Mucosa of stomach (tissue), 1 donor: ENCODE results near the gene FBN1.

Source experiments
- H3K27me3 ChIP-seq: one replicate; pipeline ENCODE4 v1.7.0; 2013; ENCODE audit warnings: mild to moderate bottlenecking, low read length; ENCODE audit not compliant: control insufficient read depth, insufficient read depth
- H3K36me3 ChIP-seq: one replicate; pipeline ENCODE4 v1.7.0; 2013; ENCODE audit warnings: low read length; ENCODE audit not compliant: control insufficient read depth, insufficient read depth
- H3K4me1 ChIP-seq: one replicate; pipeline ENCODE4 v1.7.0; 2013; ENCODE audit warnings: mild to moderate bottlenecking, low read length; ENCODE audit not compliant: control insufficient read depth, insufficient read depth
- H3K4me3 ChIP-seq: one replicate; pipeline ENCODE4 v1.7.0; 2013; ENCODE audit warnings: low read length
- H3K9ac ChIP-seq: one replicate; pipeline ENCODE4 v1.7.0; 2013; ENCODE audit warnings: mild to moderate bottlenecking, low read length, moderate library complexity
- H3K9me3 ChIP-seq: one replicate; pipeline ENCODE4 v1.7.0; 2013; ENCODE audit warnings: mild to moderate bottlenecking, low read length, moderate library complexity; ENCODE audit not compliant: control insufficient read depth
- donor health status: Pancreatic carcinoma.

Gene FBN1

GRCh38 chr15:48467801-48468200 is 177.7 kb downstream of the FBN1 start:
- H3K9ac ChIP-seq: no peak overlapping the region
- no peak overlapping the region for H3K4me3 ChIP-seq
- no peaks in the 10 kb centered on the region for H3K36me3 ChIP-seq
- no peaks in the 10 kb centered on the region for H3K27me3 ChIP-seq
- no peaks in the 10 kb centered on the region for H3K4me1 ChIP-seq
- H3K9me3 ChIP-seq: no peaks in the 10 kb centered on the region

GRCh38 chr15:48466820-48467219 is 178.7 kb downstream of the FBN1 start:
- Histone ChIP-seq H3K36me3 (no peaks in the 10 kb centered on the region), H3K27me3 (no peaks in the 10 kb centered on the region), H3K4me3 (no peak overlapping the region), H3K9me3 (no peaks in the 10 kb centered on the region), H3K4me1 (no peaks in the 10 kb centered on the region), H3K9ac (no peak overlapping the region)

- no peaks in the 10 kb centered on the region for H3K4me1 ChIP-seq
- no peak overlapping the region for H3K4me3 ChIP-seq
- no peaks in the 10 kb centered on the region for H3K27me3 ChIP-seq
- H3K9me3 ChIP-seq: no peaks in the 10 kb centered on the region
- H3K36me3 ChIP-seq: no peaks in the 10 kb centered on the region
- no peak overlapping the region for H3K9ac ChIP-seq
Measured at GRCh38 chr15:48466079-48466478, 179.4 kb downstream of the FBN1 start.

GRCh38 chr15:48465410-48465809 is 180.1 kb downstream of the FBN1 start:
- Histone ChIP-seq H3K4me3 (no peak overlapping the region), H3K9me3 (no peaks in the 10 kb centered on the region), H3K36me3 (no peaks in the 10 kb centered on the region), H3K4me1 (no peaks in the 10 kb centered on the region), H3K27me3 (no peaks in the 10 kb centered on the region), H3K9ac (no peak overlapping the region)

- H3K9ac ChIP-seq: no peak overlapping the region
- no peaks in the 10 kb centered on the region for H3K4me1 ChIP-seq
- H3K36me3 ChIP-seq: no peaks in the 10 kb centered on the region
- no peak overlapping the region for H3K4me3 ChIP-seq
- H3K27me3 ChIP-seq: no peaks in the 10 kb centered on the region
- H3K9me3 ChIP-seq: no peaks in the 10 kb centered on the region
Measured at GRCh38 chr15:48463366-48463880, 182.1 kb downstream of the FBN1 start.

- H3K4me3 ChIP-seq: no peak overlapping the region
- no peaks in the 10 kb centered on the region for H3K4me1 ChIP-seq
- no peak overlapping the region for H3K9ac ChIP-seq
- no peaks in the 10 kb centered on the region for H3K9me3 ChIP-seq
- no peaks in the 10 kb centered on the region for H3K36me3 ChIP-seq
- no peaks in the 10 kb centered on the region for H3K27me3 ChIP-seq
Measured at GRCh38 chr15:48462688-48463087, 182.8 kb downstream of the FBN1 start.

GRCh38 chr15:48459571-48460442 is 185.7 kb downstream of the FBN1 start:
- Histone ChIP-seq H3K4me1 (no peaks in the 10 kb centered on the region), H3K36me3 (no peaks in the 10 kb centered on the region), H3K9ac (no peak overlapping the region), H3K27me3 (no peaks in the 10 kb centered on the region), H3K9me3 (no peaks in the 10 kb centered on the region), H3K4me3 (no peak overlapping the region)

GRCh38 chr15:48458876-48459275 is 186.6 kb downstream of the FBN1 start:
- H3K4me1 ChIP-seq: no peaks in the 10 kb centered on the region
- H3K27me3 ChIP-seq: no peaks in the 10 kb centered on the region
- H3K9ac ChIP-seq: no peak overlapping the region
- no peaks in the 10 kb centered on the region for H3K9me3 ChIP-seq
- no peaks in the 10 kb centered on the region for H3K36me3 ChIP-seq
- H3K4me3 ChIP-seq: no peak overlapping the region

- H3K4me3 ChIP-seq: no peak overlapping the region
- no peak overlapping the region for H3K9ac ChIP-seq
- H3K4me1 ChIP-seq: no peaks in the 10 kb centered on the region
- H3K27me3 ChIP-seq: no peaks in the 10 kb centered on the region
- H3K36me3 ChIP-seq: no peaks in the 10 kb centered on the region
- no peaks in the 10 kb centered on the region for H3K9me3 ChIP-seq
Measured at GRCh38 chr15:48456134-48456533, 189.4 kb downstream of the FBN1 start.

- no peaks in the 10 kb centered on the region for H3K4me1 ChIP-seq
- no peaks in the 10 kb centered on the region for H3K27me3 ChIP-seq
- H3K9me3 ChIP-seq: no peaks in the 10 kb centered on the region
- H3K36me3 ChIP-seq: no peaks in the 10 kb centered on the region
- H3K9ac ChIP-seq: no peak overlapping the region
- H3K4me3 ChIP-seq: no peak overlapping the region
Measured at GRCh38 chr15:48451736-48452135, 193.8 kb downstream of the FBN1 start.

GRCh38 chr15:48451241-48451640 is 194.3 kb downstream of the FBN1 start:
- Histone ChIP-seq H3K27me3 (no peaks in the 10 kb centered on the region), H3K36me3 (no peaks in the 10 kb centered on the region), H3K9me3 (no peaks in the 10 kb centered on the region), H3K4me1 (no peaks in the 10 kb centered on the region), H3K4me3 (no peak overlapping the region), H3K9ac (no peak overlapping the region)

- Histone ChIP-seq H3K36me3 (no peaks in the 10 kb centered on the region), H3K27me3 (no peaks in the 10 kb centered on the region), H3K9me3 (no peaks in the 10 kb centered on the region), H3K9ac (no peak overlapping the region), H3K4me3 (no peak overlapping the region), H3K4me1 (no peaks in the 10 kb centered on the region)
Measured at GRCh38 chr15:48449734-48450133, 195.8 kb downstream of the FBN1 start.
